ENCODE data around the gene MPHOSPH6. TPM values are rescaled to one million over a fixed set of nuclear protein-coding genes. Genes with fewer than 3 reads are reported as not detected.

MPHOSPH6 gene, protein sequence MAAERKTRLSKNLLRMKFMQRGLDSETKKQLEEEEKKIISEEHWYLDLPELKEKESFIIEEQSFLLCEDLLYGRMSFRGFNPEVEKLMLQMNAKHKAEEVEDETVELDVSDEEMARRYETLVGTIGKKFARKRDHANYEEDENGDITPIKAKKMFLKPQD
- 24.2 to 36.8 TPM (median 32.6 TPM) in 5 replicates for total RNA-seq (2022; extraction: Qiagen RNA extraction; ENCODE audit: low read depth)

GRCh38 chr16:82169861-82170845, at the start of gene MPHOSPH6:
MPHOSPH6 (minus strand) TSS chr16:82170224; CDS start chr16:82170175, 49 bp downstream.

Other genes starting within 250 kb of the MPHOSPH6 start
- 1.2 to 1.4 TPM (median 1.3 TPM) in 5 replicates for gene SDR42E1, start 158.8 kb downstream of the MPHOSPH6 start, total RNA-seq (2022; extraction: Qiagen RNA extraction; ENCODE audit: low read depth)
- gene HSD17B2, start 135.0 kb downstream of the MPHOSPH6 start, total RNA-seq (2022; extraction: Qiagen RNA extraction; ENCODE audit: low read depth): 0.11 to 0.25 TPM (median 0.12 TPM) in 3 of 5 replicates, not detected in the others